ENCODE results near the gene WWC1.

GRCh38 chr5:168328814-168329213 is 37.4 kb downstream of the WWC1 start:
- no peak for TF ChIP-seq NELFE (IDR thresholded peaks at IDR 0.05; ENCODE audit: insufficient read depth, insufficient read length)
- no peak for TF ChIP-seq L3MBTL2 (IDR thresholded peaks at IDR 0.05)
- TF ChIP-seq POLR2A (conservative IDR thresholded peaks at IDR 0.05), result no peak
- TF ChIP-seq POLR2AphosphoS5 (IDR thresholded peaks at IDR 0.05; ENCODE audit: control insufficient read depth, insufficient read depth, low read depth, low read length), result no peak
- no peak for TF ChIP-seq CTCF (IDR thresholded peaks at IDR 0.05 in 2 of 3, conservative IDR thresholded peaks at IDR 0.05 in 1 of 3; ENCODE audit: insufficient read depth in 2 of 3, low read depth in 1 of 3, low read length in 3 of 3)
- TF ChIP-seq PRMT5 (CRISPR knock-in tag; IDR thresholded peaks at IDR 0.05), result no peak
- TF ChIP-seq EZH2 (IDR thresholded peaks at IDR 0.05; ENCODE audit: borderline replicate concordance, low read depth, low read length), result no peak
- TF ChIP-seq ZNF146 (CRISPR knock-in tag; IDR thresholded peaks at IDR 0.05; ENCODE audit: unreplicated experiment), result no peak
- peak; percentile 76; the same call in 1 of the 2 replicates for TF ChIP-seq TCF7L2 (IDR thresholded peaks at IDR 0.05; ENCODE audit: low read depth, low read length)
- no peak for TF ChIP-seq POLR3A (IDR thresholded peaks at IDR 0.05; ENCODE audit: borderline replicate concordance, extremely low read depth, insufficient read depth, insufficient read length)
- no peak for TF ChIP-seq CEBPZ (IDR thresholded peaks at IDR 0.05; ENCODE audit: borderline replicate concordance, low read depth, low read length)
- TF ChIP-seq RCOR1 (IDR thresholded peaks at IDR 0.05; ENCODE audit: borderline replicate concordance in 1 of 2, low read depth in 2 of 2, low read length in 2 of 2), result no peak
- TF ChIP-seq BHLHE40 (IDR thresholded peaks at IDR 0.05; ENCODE audit: low read length), result no peak
- no peak for TF ChIP-seq NKRF (IDR thresholded peaks at IDR 0.05; ENCODE audit: borderline replicate concordance)

Data from K562 (cell line).